ENCODE results near the gene UBAP1L.

UBAP1L gene

DNA sequence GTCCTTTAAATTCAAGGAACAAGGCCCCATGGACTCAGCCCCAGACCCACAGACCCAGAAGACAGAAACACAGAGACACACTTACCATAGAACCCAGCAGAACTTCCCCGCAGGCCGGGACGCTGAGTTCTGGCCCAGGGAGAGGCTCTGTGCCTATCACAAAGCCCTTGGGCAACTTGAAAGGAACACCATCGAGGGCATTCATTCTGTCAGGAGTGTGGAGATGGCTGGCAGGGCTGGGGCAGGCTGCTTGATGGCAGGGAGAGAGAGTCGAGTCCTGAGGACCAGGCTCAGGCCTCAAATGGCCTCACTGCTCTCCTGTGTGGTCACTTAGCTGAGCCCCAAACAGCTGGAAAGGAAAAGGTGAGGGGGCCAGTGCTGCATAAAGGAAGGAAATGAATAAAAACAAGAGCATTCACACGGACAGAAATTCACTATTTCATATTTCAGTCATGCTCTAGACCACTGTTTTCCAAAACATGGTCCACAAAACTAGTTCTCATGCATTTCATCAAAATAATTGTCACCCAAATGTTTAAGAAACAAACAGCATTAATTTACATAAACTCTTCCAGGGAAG lies 8.9 kb downstream of the UBAP1L start:
- no peak for DNase-seq
- Histone ChIP-seq H3K79me2 (ENCODE audit: insufficient read depth, low read length) (no peaks in the 10 kb centered on the region), H3K9ac (ENCODE audit: low read depth, low read length) (no peak overlapping the region), H3K4me1 (ENCODE audit: insufficient read depth, low read length) (no peaks in the 10 kb centered on the region), H3K27ac (ENCODE audit: low read length) (no peak overlapping the region), H3K36me3 (ENCODE audit: insufficient read depth, low read length) (peaks cover 32% of the 10 kb centered on the region), H3K4me3 (ENCODE audit: low read depth in 1 of 2, low read length in 2 of 2) (no peak overlapping the region), H2AFZ (ENCODE audit: low read depth, low read length) (no peak overlapping the region), H3K9me3 (ENCODE audit: insufficient read depth, low read length, severe bottlenecking) (no peaks in the 10 kb centered on the region), H4K20me1 (ENCODE audit: insufficient read depth, low read length) (no peaks in the 10 kb centered on the region), H3K4me2 (ENCODE audit: insufficient read depth, low read length) (no peak overlapping the region), H3K27me3 (ENCODE audit: insufficient read depth, low read length, poor library complexity) (no peaks in the 10 kb centered on the region)
- TF ChIP-seq EZH2 (IDR thresholded peaks at IDR 0.05; ENCODE audit: borderline replicate concordance, low read depth, low read length, severe bottlenecking) = no peak
- no peak for TF ChIP-seq CTCF (IDR thresholded peaks at IDR 0.05; ENCODE audit: borderline replicate concordance, extremely low read depth, low read length, poor library complexity, severe bottlenecking)
- no peak for ATAC-seq (ENCODE audit: insufficient read depth, low read depth)

- no peaks in the 10 kb centered on the region for H3K4me1 ChIP-seq (ENCODE audit: insufficient read depth, low read length)
Observed at GRCh38 chr15:65105038-65105437, 10.0 kb downstream of the UBAP1L start.

DNA sequence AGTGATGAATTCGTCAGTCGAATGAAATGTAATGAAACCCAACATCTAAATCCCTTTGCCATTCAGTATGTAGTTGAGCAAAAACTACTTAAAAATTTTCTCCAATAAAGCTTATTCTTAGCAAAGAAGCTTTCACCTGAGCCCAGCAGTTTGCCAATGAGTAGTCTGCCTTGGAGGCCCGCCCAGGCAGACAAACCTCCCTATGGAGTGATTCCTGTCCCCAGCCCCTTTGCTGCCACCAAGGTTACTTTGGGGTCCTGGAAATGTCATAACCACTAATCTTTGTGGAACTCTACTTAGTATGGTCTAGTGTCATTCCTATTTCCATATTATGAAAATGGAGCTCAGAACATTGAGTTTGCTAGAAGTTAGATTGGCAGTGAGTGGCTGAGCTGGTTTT lies 12.1 kb downstream of the UBAP1L start:
- no peak for ATAC-seq (ENCODE audit: insufficient read depth, low read depth)

More at GRCh38 chr15:65105038-65105437, 10.0 kb downstream of the UBAP1L start:
- H3K9me3 ChIP-seq (ENCODE audit: insufficient read depth, low read length, severe bottlenecking) = no peaks in the 10 kb centered on the region
- no peaks in the 10 kb centered on the region for H3K79me2 ChIP-seq (ENCODE audit: insufficient read depth, low read length)
- DNase-seq (no peak), ATAC-seq (ENCODE audit: insufficient read depth, low read depth) (no peak)
- H4K20me1 ChIP-seq (ENCODE audit: insufficient read depth, low read length) = no peaks in the 10 kb centered on the region
- no peak overlapping the region for H3K27ac ChIP-seq (ENCODE audit: low read length)
- no peak overlapping the region for H3K4me3 ChIP-seq (ENCODE audit: low read depth in 1 of 2, low read length in 2 of 2)
- H3K27me3 ChIP-seq (ENCODE audit: insufficient read depth, low read length, poor library complexity) = no peaks in the 10 kb centered on the region
- no peak for TF ChIP-seq EZH2 (IDR thresholded peaks at IDR 0.05; ENCODE audit: borderline replicate concordance, low read depth, low read length, severe bottlenecking)
- no peak for TF ChIP-seq CTCF (IDR thresholded peaks at IDR 0.05; ENCODE audit: borderline replicate concordance, extremely low read depth, low read length, poor library complexity, severe bottlenecking)
- peaks cover 37% of the 10 kb centered on the region for H3K36me3 ChIP-seq (ENCODE audit: insufficient read depth, low read length)
- H2AFZ ChIP-seq (ENCODE audit: low read depth, low read length) = no peak overlapping the region
- no peak overlapping the region for H3K9ac ChIP-seq (ENCODE audit: low read depth, low read length)
- H3K4me2 ChIP-seq (ENCODE audit: insufficient read depth, low read length) = no peak overlapping the region

More for the DNA sequence above, 12.1 kb downstream of the UBAP1L start:
- Histone ChIP-seq H2AFZ (ENCODE audit: low read depth, low read length) (no peak overlapping the region), H3K4me1 (ENCODE audit: insufficient read depth, low read length) (no peaks in the 10 kb centered on the region), H3K79me2 (ENCODE audit: insufficient read depth, low read length) (no peaks in the 10 kb centered on the region), H3K9me3 (ENCODE audit: insufficient read depth, low read length, severe bottlenecking) (no peaks in the 10 kb centered on the region), H3K9ac (ENCODE audit: low read depth, low read length) (no peak overlapping the region), H3K27ac (ENCODE audit: low read length) (no peak overlapping the region), H4K20me1 (ENCODE audit: insufficient read depth, low read length) (no peaks in the 10 kb centered on the region), H3K4me3 (ENCODE audit: low read depth in 1 of 2, low read length in 2 of 2) (no peak overlapping the region), H3K4me2 (ENCODE audit: insufficient read depth, low read length) (no peak overlapping the region), H3K27me3 (ENCODE audit: insufficient read depth, low read length, poor library complexity) (no peaks in the 10 kb centered on the region), H3K36me3 (ENCODE audit: insufficient read depth, low read length) (peaks cover 47% of the 10 kb centered on the region)
- no peak for DNase-seq
- TF ChIP-seq CTCF (IDR thresholded peaks at IDR 0.05; ENCODE audit: borderline replicate concordance, extremely low read depth, low read length, poor library complexity, severe bottlenecking) (no peak), EZH2 (IDR thresholded peaks at IDR 0.05; ENCODE audit: borderline replicate concordance, low read depth, low read length, severe bottlenecking) (no peak)
